ENCODE results near the gene C3orf52. TPM values are rescaled to one million over a fixed set of nuclear protein-coding genes. Genes with fewer than 3 reads are reported as not detected.
"Not testable (repeated sequence)": the region's sequence is repeated elsewhere in the genome, so short reads cannot be mapped to it uniquely, and the experiment has no call there.

Gene C3orf52, protein sequence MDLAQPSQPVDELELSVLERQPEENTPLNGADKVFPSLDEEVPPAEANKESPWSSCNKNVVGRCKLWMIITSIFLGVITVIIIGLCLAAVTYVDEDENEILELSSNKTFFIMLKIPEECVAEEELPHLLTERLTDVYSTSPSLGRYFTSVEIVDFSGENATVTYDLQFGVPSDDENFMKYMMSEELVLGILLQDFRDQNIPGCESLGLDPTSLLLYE
- total RNA-seq, result 10 to 100 TPM in 1 of 3 donors, 1 to 10 TPM in 1, under 1 TPM in 1; 0.64 to 23.6 (median 8.5) TPM

GRCh38 chr3:112086076-112086854 lies at the start of gene C3orf52:
Gene C3orf52, plus strand, starts transcription at chr3:112086389. Its CDS starts 19 bp downstream, at chr3:112086408.
- Histone ChIP-seq H3K36me3 (no peaks in the 10 kb centered on the region), H3K4me1 (no peaks in the 10 kb centered on the region), H3K9me3 (no peaks in the 10 kb centered on the region), H3K27ac (peak within 1 kb of the TSS; percentile 65 to 74), H3K4me3 (peak within 1 kb of the TSS; percentile 49 to 73 (median 62)), H3K27me3 (no peaks in the 10 kb centered on the region)
- DNase-seq (ENCODE audit: low spot score in 2 of 2), result peak; percentile 69 to 84
- intact Hi-C loops (cut with DNase I; ENCODE audit: low total_unique reads), result no loop called here
- peak in 2 of 3 donors; percentile 29 to 30 for TF ChIP-seq CTCF (IDR thresholded peaks at IDR 0.05)
- peak in 1 of 3 donors; percentile 31 for TF ChIP-seq POLR2AphosphoS5 (IDR thresholded peaks at IDR 0.05)
- TF ChIP-seq POLR2A (IDR thresholded peaks at IDR 0.05), result peak; percentile 12

- H3K9me3 ChIP-seq; H3K4me1 ChIP-seq; H3K27ac ChIP-seq; intact Hi-C loops (cut with DNase I; ENCODE audit: low total_unique reads); DNase-seq (ENCODE audit: low spot score in 2 of 2); H3K36me3 ChIP-seq; H3K27me3 ChIP-seq; H3K4me3 ChIP-seq: not testable (repeated sequence)
Measured at GRCh38 chr3:112037194-112037593, 49.0 kb upstream of the C3orf52 start.

GRCh38 chr3:112038863-112039262 lies 47.3 kb upstream of the C3orf52 start:
- DNase-seq (ENCODE audit: low spot score in 2 of 2), result no peak
- intact Hi-C loops (cut with DNase I; ENCODE audit: low total_unique reads), result no loop called here
- H3K4me3 ChIP-seq, result no peak overlapping the region
- no peak overlapping the region for H3K27ac ChIP-seq
- no peaks in the 10 kb centered on the region for H3K9me3 ChIP-seq
- TF ChIP-seq POLR2A (IDR thresholded peaks at IDR 0.05) (no peak), CTCF (IDR thresholded peaks at IDR 0.05) (no peak), POLR2AphosphoS5 (IDR thresholded peaks at IDR 0.05) (no peak)
- no peaks in the 10 kb centered on the region for H3K36me3 ChIP-seq
- H3K27me3 ChIP-seq, result no peaks in the 10 kb centered on the region
- no peaks in the 10 kb centered on the region for H3K4me1 ChIP-seq

GRCh38 chr3:112041321-112041720 lies 44.9 kb upstream of the C3orf52 start:
- intact Hi-C loops (cut with DNase I; ENCODE audit: low total_unique reads), result no loop called here
- Histone ChIP-seq H3K4me1 (no peaks in the 10 kb centered on the region), H3K9me3 (no peaks in the 10 kb centered on the region), H3K36me3 (no peaks in the 10 kb centered on the region), H3K27me3 (no peaks in the 10 kb centered on the region), H3K4me3 (no peak overlapping the region), H3K27ac (no peak overlapping the region)
- TF ChIP-seq CTCF (IDR thresholded peaks at IDR 0.05), result no peak
- TF ChIP-seq POLR2A (IDR thresholded peaks at IDR 0.05), result no peak
- no peak for TF ChIP-seq POLR2AphosphoS5 (IDR thresholded peaks at IDR 0.05)
- no peak for DNase-seq (ENCODE audit: low spot score in 2 of 2)

- H3K9me3 ChIP-seq, result no peaks in the 10 kb centered on the region
- no peaks in the 10 kb centered on the region for H3K36me3 ChIP-seq
- no peak overlapping the region for H3K4me3 ChIP-seq
- no peak for DNase-seq (ENCODE audit: low spot score in 2 of 2)
- no peak overlapping the region for H3K27ac ChIP-seq
- intact Hi-C loops (cut with DNase I; ENCODE audit: low total_unique reads), result no loop called here
- H3K4me1 ChIP-seq, result no peaks in the 10 kb centered on the region
- TF ChIP-seq CTCF (IDR thresholded peaks at IDR 0.05) (no peak), POLR2A (IDR thresholded peaks at IDR 0.05) (no peak), POLR2AphosphoS5 (IDR thresholded peaks at IDR 0.05) (no peak)
- H3K27me3 ChIP-seq, result no peaks in the 10 kb centered on the region
Measured at GRCh38 chr3:112042842-112043280, 43.3 kb upstream of the C3orf52 start.
